Heart left ventricle (tissue), 16 donors: ENCODE results near the gene RDH16. TPM values are rescaled to one million over a fixed set of nuclear protein-coding genes. Genes with fewer than 3 reads are reported as not detected.
"Not testable (repeated sequence)": the region's sequence is repeated elsewhere in the genome, so short reads cannot be mapped to it uniquely, and the experiment has no call there.

ENCODE experiments used
- ATAC-seq, 4 donors: fragments of 200-7000 bp; cut with Tn5 transposase; one replicate each; pipeline ENCODE4 v1.9.1; 2020 to 2022; ENCODE audit warnings: moderate library complexity in 4 of 4, mild to moderate bottlenecking in 3 of 4, moderate number of reproducible peaks in 1 of 4
- DNase-seq, 5 donors: peaks; one replicate each; pipeline ENCODE4 v3.0.0-alpha.2; 2020
- H3K27ac ChIP-seq, 12 donors: fragments of 200-600 bp; sonication (generic) in 4 of 12; one replicate each; pipeline versions ENCODE4 v1.5.0 to v1.8.0; 2016 to 2022; ENCODE audit warnings: mild to moderate bottlenecking in 2 of 12
- H3K27me3 ChIP-seq, 9 donors: fragments of 200-600 bp; sonication (generic) in 2 of 9; one replicate each; pipeline versions ENCODE4 v1.5.1 to v1.8.0; 2016 to 2022; ENCODE audit warnings: mild to moderate bottlenecking in 3 of 9
- H3K36me3 ChIP-seq, 9 donors: fragments of 200-600 bp; sonication (generic) in 2 of 9; one replicate each; pipeline versions ENCODE4 v1.5.0 to v1.8.0; 2018 to 2022; ENCODE audit warnings: mild to moderate bottlenecking in 2 of 9
- H3K4me1 ChIP-seq, 12 donors: fragments of 200-600 bp; sonication (generic) in 4 of 12; one replicate each; pipeline versions ENCODE4 v1.5.0 to v1.8.0; 2016 to 2022; ENCODE audit warnings: mild to moderate bottlenecking in 3 of 12
- H3K4me3 ChIP-seq, 12 donors: fragments of 200-600 bp; sonication (generic) in 4 of 12; one replicate each; pipeline versions ENCODE4 v1.5.0 to v1.8.0; 2017 to 2022; ENCODE audit warnings: mild to moderate bottlenecking in 9 of 12, moderate library complexity in 4 of 12
- H3K9me3 ChIP-seq, 12 donors: fragments of 200-600 bp; sonication (generic) in 4 of 12; one replicate each; pipeline versions ENCODE4 v1.5.0 to v1.8.0; 2016 to 2022; ENCODE audit warnings: mild to moderate bottlenecking in 1 of 12
- POLR2A ChIP-seq, 2 donors: fragments of 450-650 bp; IDR thresholded peaks; one replicate each; pipeline ENCODE4 v1.6.1; 2017; ENCODE audit warnings: antibody characterized with exemption in 2 of 2, mild to moderate bottlenecking in 2 of 2, moderate library complexity in 2 of 2
- WGBS, 4 donors: extraction: QIAGEN DNeasy Blood & Tissue Kit in 2 of 4; methylation state at CpG; one replicate each; pipeline versions ENCODE4 v1.1.5 to v1.1.7; 2013 to 2018; 5-methylcytosine and 5-hydroxymethylcytosine counted together
- intact Hi-C, 10 donors: fragments of 100-400 bp; cut with DNase I; formaldehyde crosslinking; loops; one replicate each; pipeline versions ENCODE4 v1.11.1 to v1.14.2; 2022
- polyA plus RNA-seq, 2 donors: library from polyadenylated mRNA; stranded (reverse); fragments of 200-250 nt; gene quantifications; one replicate each; pipeline ENCODE4 v1.2.3, GENCODE V29; 2013
- total RNA-seq, 9 donors: library from RNA; depleted of rRNA in 2 of 9; stranded (reverse); fragments of >200 nt in 2 of 9; fragmentation: NEBNext Ultra II Directional in 3 of 9; extraction: Animal tissue kit (Norgen Biotek cat#: 25700) in 3 of 9; gene quantifications; one replicate each; pipeline versions ENCODE4 v1.1.0 to v1.2.4, GENCODE V29; 2016 to 2023
- TF ChIP-seq, protein P1 (sequence below), 12 donors: fragments of 200-600 bp; sonication (generic) in 4 of 12; IDR thresholded peaks; one replicate each; pipeline versions ENCODE4 v1.5.0 to v1.8.0; 2018 to 2022; ENCODE audit warnings: antibody characterized with exemption in 12 of 12, mild to moderate bottlenecking in 5 of 12
- donor health status: ischemic (EF 13 %, LVEDD 7.1; RV severe dilation, severe dysfunction).
- donor health status: healthy with polysubstance abuse.
- donor health status: DM: no; HTN: yes; CAD: no.
- donor health status: DM: no; HTN: no; CAD: no.
- donor health status: ischemic (EF 25% LVEDD 6.9; RV normal size, moderate dysfunction).
- donor health status: ischemic (EF 25% LVEDD 5.7; RV mildly dilated, moderate dysfunction).
- donor health status: healthy.
- donor health status: DM: yes; HTN: yes; CAD: no.
- donor health status: ischemic (EF 35%, LVEDD 5.7; RV mildly dilated, moderate dysfunction).
- donor health status: nonischemic (EF 11% LVEDD 7.7; RV severe dilation, severe dysfunction).
- donor health status: DM: yes; HTN: yes; CAD: no.
- donor health status: PGD.
- donor health status: ischemic (EF 29% LVEDD 5.4; RV normal size, mild dysfunction).
- donor health status: nonischemic (EF 23%, LVEDD 6.1; RV moderate dilation, normal function).

Gene RDH16
- total and polyA plus RNA-seq, 11 donors = 0.06 to 0.54 (median 0.16) TPM; not detected in 2

DNA sequence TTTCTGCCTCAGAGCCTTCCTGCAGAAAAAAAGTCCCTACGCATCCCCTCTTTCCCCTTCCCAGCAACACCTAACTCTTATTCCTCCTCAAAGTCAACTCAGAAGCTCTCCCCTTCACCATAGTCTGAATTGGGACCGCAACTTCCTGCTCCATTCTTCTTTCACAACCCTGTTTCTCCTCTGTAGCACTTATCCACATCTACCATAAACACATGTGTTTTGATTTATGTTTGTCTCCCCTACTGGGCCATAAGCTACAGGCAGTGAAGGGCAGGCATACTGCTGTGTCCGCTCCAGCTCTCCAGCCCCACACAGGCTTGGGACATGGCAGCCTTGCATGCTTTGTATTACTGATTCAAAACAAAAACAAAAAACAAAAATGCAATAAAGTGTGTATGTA lies 29.1 kb downstream of the RDH16 start:
- no peak for ATAC-seq
- Histone ChIP-seq H3K36me3 (no peaks in the 10 kb centered on the region), H3K27me3 (no peaks in the 10 kb centered on the region), H3K27ac (no peak overlapping the region), H3K4me3 (no peak overlapping the region), H3K9me3 (no peaks in the 10 kb centered on the region), H3K4me1 (peaks cover 0 to 20% (median 0%) of the 10 kb centered on the region in 12 donors)
- DNase-seq = no peak
- intact Hi-C loops = no loop called here
- TF ChIP-seq, protein P1, sequence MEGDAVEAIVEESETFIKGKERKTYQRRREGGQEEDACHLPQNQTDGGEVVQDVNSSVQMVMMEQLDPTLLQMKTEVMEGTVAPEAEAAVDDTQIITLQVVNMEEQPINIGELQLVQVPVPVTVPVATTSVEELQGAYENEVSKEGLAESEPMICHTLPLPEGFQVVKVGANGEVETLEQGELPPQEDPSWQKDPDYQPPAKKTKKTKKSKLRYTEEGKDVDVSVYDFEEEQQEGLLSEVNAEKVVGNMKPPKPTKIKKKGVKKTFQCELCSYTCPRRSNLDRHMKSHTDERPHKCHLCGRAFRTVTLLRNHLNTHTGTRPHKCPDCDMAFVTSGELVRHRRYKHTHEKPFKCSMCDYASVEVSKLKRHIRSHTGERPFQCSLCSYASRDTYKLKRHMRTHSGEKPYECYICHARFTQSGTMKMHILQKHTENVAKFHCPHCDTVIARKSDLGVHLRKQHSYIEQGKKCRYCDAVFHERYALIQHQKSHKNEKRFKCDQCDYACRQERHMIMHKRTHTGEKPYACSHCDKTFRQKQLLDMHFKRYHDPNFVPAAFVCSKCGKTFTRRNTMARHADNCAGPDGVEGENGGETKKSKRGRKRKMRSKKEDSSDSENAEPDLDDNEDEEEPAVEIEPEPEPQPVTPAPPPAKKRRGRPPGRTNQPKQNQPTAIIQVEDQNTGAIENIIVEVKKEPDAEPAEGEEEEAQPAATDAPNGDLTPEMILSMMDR (IDR thresholded peaks at IDR 0.05) = no peak
- TF ChIP-seq POLR2A (IDR thresholded peaks at IDR 0.05) = no peak
- 77 to 89% (median 83%) methylated on average over 3 of the region's 3 CpGs for WGBS, 4 donors

DNA sequence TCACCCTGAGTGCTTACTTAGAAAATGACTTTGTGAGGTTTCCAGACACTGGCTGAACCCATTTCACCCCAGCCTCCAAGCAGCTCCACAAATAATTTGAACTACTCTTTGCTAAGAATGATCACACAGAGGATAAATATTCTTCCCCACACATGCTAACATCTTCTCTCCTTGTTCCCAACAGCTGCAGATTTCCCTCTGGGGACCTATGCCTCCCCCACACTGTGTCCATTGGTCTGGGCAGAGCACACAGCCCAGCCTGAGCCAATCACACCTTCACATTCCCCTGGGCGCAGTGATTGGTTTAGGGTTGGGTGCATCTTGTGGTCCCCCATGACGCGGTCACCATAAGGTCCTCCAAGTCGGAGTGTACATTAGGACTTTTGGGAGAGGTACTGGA lies 30.1 kb downstream of the RDH16 start:
- Histone ChIP-seq H3K27ac (no peak overlapping the region), H3K4me1 (peaks cover 0 to 11% (median 0%) of the 10 kb centered on the region in 12 donors), H3K36me3 (no peaks in the 10 kb centered on the region), H3K27me3 (no peaks in the 10 kb centered on the region), H3K9me3 (no peaks in the 10 kb centered on the region), H3K4me3 (no peak overlapping the region)
- ATAC-seq (no peak), DNase-seq (no peak)
- intact Hi-C loops = no loop called here
- no peak for TF ChIP-seq POLR2A (IDR thresholded peaks at IDR 0.05)
- TF ChIP-seq, protein P1 (IDR thresholded peaks at IDR 0.05) = no peak
- 82 to 98% (median 88%) methylated on average over 4 of the region's 4 CpGs for WGBS, 4 donors

DNA sequence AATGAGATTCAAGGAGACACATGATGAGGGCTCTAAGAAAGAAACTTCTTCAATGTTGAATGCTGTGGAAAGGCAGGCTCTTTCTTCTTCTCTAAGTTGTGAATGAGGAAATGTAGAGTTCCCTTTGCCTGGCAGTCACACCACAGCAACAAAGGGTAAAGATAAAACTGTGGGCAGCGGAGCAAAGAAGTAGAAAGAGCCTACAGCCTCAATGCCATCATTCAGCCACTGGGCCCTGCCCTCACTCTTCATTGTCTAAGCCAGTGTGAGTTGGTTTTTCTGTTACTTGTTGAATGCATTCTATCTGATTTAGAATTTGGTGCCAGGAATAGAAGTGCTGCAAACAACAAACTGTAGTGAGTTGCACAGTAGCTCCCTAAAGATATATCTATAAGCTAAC lies 35.4 kb downstream of the RDH16 start:
- Histone ChIP-seq H3K4me3 (no peak overlapping the region), H3K27me3 (no peaks in the 10 kb centered on the region), H3K27ac (no peak overlapping the region), H3K4me1 (no peaks in the 10 kb centered on the region), H3K9me3 (peaks cover 0 to 5% (median 0%) of the 10 kb centered on the region in 12 donors), H3K36me3 (no peaks in the 10 kb centered on the region)
- intact Hi-C loops = no loop called here
- TF ChIP-seq POLR2A (IDR thresholded peaks at IDR 0.05) = no peak
- TF ChIP-seq, protein P1 (IDR thresholded peaks at IDR 0.05) = no peak
- ATAC-seq (no peak), DNase-seq (no peak)
- 68 to 91% (median 90%) methylated on average over 1 of the region's 1 CpG for WGBS, 4 donors

DNA sequence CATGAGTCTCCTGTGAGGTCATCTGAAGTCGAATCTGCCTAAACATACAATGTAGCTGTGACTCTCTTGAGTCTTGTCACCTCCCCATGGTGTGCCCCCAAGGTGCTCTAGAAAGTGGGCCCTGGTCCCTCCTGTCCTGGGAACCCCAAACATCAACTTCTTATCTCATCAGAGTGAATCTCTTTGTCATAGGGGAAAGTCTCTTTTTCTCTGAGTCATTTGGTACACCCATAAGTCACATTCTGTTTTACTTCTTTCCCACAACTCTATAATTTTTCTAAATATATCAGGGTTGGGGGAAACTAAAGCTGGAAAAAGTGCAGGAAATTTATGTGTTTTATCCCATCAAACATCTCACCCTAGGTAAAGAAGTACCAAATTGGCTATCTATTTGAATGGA lies 36.1 kb downstream of the RDH16 start:
- H3K9me3 ChIP-seq = peaks cover 0 to 5% (median 0%) of the 10 kb centered on the region in 12 donors
- TF ChIP-seq POLR2A (IDR thresholded peaks at IDR 0.05) = no peak
- TF ChIP-seq, protein P1 (IDR thresholded peaks at IDR 0.05) = no peak
- no peaks in the 10 kb centered on the region for H3K4me1 ChIP-seq
- ATAC-seq = no peak
- WGBS, 4 donors = 69 to 83% (median 77%) methylated on average over 1 of the region's 1 CpG
- intact Hi-C loops = no loop called here
- H3K27ac ChIP-seq = no peak overlapping the region
- H3K4me3 ChIP-seq = no peak overlapping the region
- H3K27me3 ChIP-seq = no peaks in the 10 kb centered on the region
- H3K36me3 ChIP-seq = no peaks in the 10 kb centered on the region
- no peak for DNase-seq

DNA sequence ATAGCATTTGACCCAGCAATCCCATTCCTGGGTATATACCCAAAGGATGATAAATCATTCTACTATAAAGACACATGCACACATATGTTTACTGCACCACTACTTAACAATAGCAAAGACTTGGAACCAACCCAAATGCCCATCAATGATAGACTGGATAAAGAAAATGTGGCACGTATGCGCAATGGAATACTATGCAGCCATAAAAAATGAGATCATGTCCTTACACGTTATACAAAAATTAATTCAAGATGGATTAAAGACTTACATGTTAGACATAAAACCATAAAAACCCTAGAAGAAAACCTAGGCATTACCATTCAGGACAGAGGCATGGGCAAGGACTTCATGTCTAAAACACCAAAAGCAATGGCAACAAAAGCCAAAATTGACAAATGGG lies 39.3 kb downstream of the RDH16 start:
- H3K27me3 ChIP-seq, H3K9me3 ChIP-seq, H3K4me1 ChIP-seq, DNase-seq, intact Hi-C loops, H3K36me3 ChIP-seq, H3K27ac ChIP-seq, H3K4me3 ChIP-seq, ATAC-seq: not testable (repeated sequence)
- WGBS, 4 donors = 88 to 94% (median 91%) methylated on average over 3 of the region's 3 CpGs
